A673 (cell line): ENCODE data around the gene TNS1. TPM values are rescaled to one million over a fixed set of nuclear protein-coding genes. Genes with fewer than 3 reads are reported as not detected.

Experiments
- BruUV-seq: library from RNA; stranded (reverse); fragments of 400-500 nt; replicated peaks from 2 replicates; lab custom pipeline; 2021; lab: Mats Ljungman, UMichigan
- CTCF ChIA-PET: fragments of 300-600 bp; sonication (Branson Sonifier 250); formaldehyde crosslinking; loops from one replicate; lab custom pipeline; 2022; ENCODE audit warnings: antibody characterized with exemption; lab: Charles Lee
- POLR2A ChIA-PET: fragments of 300-600 bp; sonication (Branson Sonifier 250); formaldehyde crosslinking; loops from one replicate; lab custom pipeline; 2022; ENCODE audit warnings: antibody characterized with exemption; ENCODE audit not compliant: low non-redundant PET; lab: Charles Lee
- DNase-seq: peaks from one replicate; pipeline ENCODE4 v3.0.0-alpha.2; 2015; ENCODE audit warnings: low spot score
- H3K27ac ChIP-seq: fragments of 200-600 bp; sonication (generic); 2 replicates; pipeline ENCODE4 v1.5.1; 2016; ENCODE audit warnings: mixed run types, low read depth, mild to moderate bottlenecking, mixed read lengths, antibody characterized with exemption, low read length; ENCODE audit not compliant: poor library complexity, severe bottlenecking
- H3K27me3 ChIP-seq: fragments of 200-600 bp; sonication (generic); replicated peaks from 2 replicates; pipeline ENCODE4 v1.6.1; 2017; ENCODE audit warnings: mixed run types, low read depth, mild to moderate bottlenecking, mixed read lengths, antibody characterized with exemption, low read length; ENCODE audit not compliant: insufficient read depth, poor library complexity
- H3K36me3 ChIP-seq: fragments of 200-600 bp; sonication (generic); 2 replicates; pipeline ENCODE4 v1.6.1; 2016; ENCODE audit warnings: mixed run types, mild to moderate bottlenecking, mixed read lengths, antibody characterized with exemption, low read length; ENCODE audit not compliant: insufficient read depth, poor library complexity, severe bottlenecking
- H3K4me1 ChIP-seq: fragments of 200-600 bp; sonication (generic); 2 replicates; pipeline ENCODE4 v1.6.1; 2017; ENCODE audit warnings: mixed run types, mild to moderate bottlenecking, mixed read lengths, antibody characterized with exemption, low read length; ENCODE audit not compliant: insufficient read depth, poor library complexity, severe bottlenecking
- H3K4me3 ChIP-seq: fragments of 200-600 bp; sonication (generic); 2 replicates; pipeline ENCODE4 v1.5.1; 2016; ENCODE audit warnings: low read depth, mixed run types, mild to moderate bottlenecking, mixed read lengths, low read length; ENCODE audit not compliant: poor library complexity, severe bottlenecking
- H3K9me3 ChIP-seq: fragments of 200-600 bp; sonication (generic); 2 replicates; pipeline ENCODE4 v1.6.1; 2016; ENCODE audit warnings: mixed run types, low read depth, mild to moderate bottlenecking, mixed read lengths, antibody characterized with exemption, low read length; ENCODE audit not compliant: poor library complexity, severe bottlenecking
- CTCF ChIP-seq: fragments of 300-800, 200-600 bp; sonication (generic); conservative IDR thresholded peaks from 2 replicates; pipeline ENCODE4 v1.5.1; 2017; ENCODE audit warnings: low read depth, mild to moderate bottlenecking, antibody characterized with exemption, low read length, moderate library complexity, mixed read lengths
- EZH2 ChIP-seq: fragments of 200-600 bp; sonication (generic); IDR thresholded peaks from 2 replicates; pipeline ENCODE4 v1.6.1; 2017; ENCODE audit warnings: borderline replicate concordance, low read depth, mild to moderate bottlenecking, mixed read lengths, antibody characterized with exemption, low read length; ENCODE audit not compliant: poor library complexity, severe bottlenecking
- intact Hi-C: fragments of 100-400 bp; cut with micrococcal nuclease; formaldehyde crosslinking; loops from one replicate; pipeline ENCODE4 v1.10.0; 2022; ENCODE audit not compliant: unreplicated experiment
- total RNA-seq: library from RNA; stranded (reverse); gene quantifications from 2 replicates; pipeline ENCODE4 v1.2.3, GENCODE V29; 2021

TNS1 gene
- total RNA-seq, 1 experiment from 2014 or later: 99.6 TPM

- no peaks in the 10 kb centered on the region for H3K9me3 ChIP-seq
- H3K36me3 ChIP-seq: no peaks in the 10 kb centered on the region
- TF ChIP-seq EZH2: no peak
- no peak for TF ChIP-seq CTCF
- no TSS peak for BruUV-seq
- no peaks in the 10 kb centered on the region for H3K27me3 ChIP-seq
- peaks cover 74% of the 10 kb centered on the region for H3K4me1 ChIP-seq
- H3K4me3 ChIP-seq: peak overlapping the region; percentile 76
- DNase-seq: no peak
- POLR2A ChIA-PET: no interaction called here
- intact Hi-C loops: no loop called here
- H3K27ac ChIP-seq: peak overlapping the region; percentile 92
- CTCF ChIA-PET: no interaction called here
Observed at GRCh38 chr2:218009765-218010139, 7.0 kb upstream of the TNS1 start.

- H3K4me3 ChIP-seq: peak overlapping the region; percentile 76
Observed at GRCh38 chr2:218009231-218009630, 6.4 kb upstream of the TNS1 start.

GRCh38 chr2:218008060-218009040, 5.6 kb upstream of the TNS1 start:
- CTCF ChIA-PET: interaction anchor here (0.5 to 1.3 kb wide), 3 partner anchors 10 to 24 kb away, joined by 3 to 8 read pairs (median 3); no protein-coding TSS in a partner anchor
- Histone ChIP-seq H3K36me3 (no peaks in the 10 kb centered on the region), H3K4me1 (peaks cover 77% of the 10 kb centered on the region), H3K27ac (peak overlapping the region; percentile 92), H3K9me3 (no peaks in the 10 kb centered on the region), H3K27me3 (no peaks in the 10 kb centered on the region), H3K4me3 (peak overlapping the region; percentile 76)
- POLR2A ChIA-PET: no interaction called here
- intact Hi-C loops: no loop called here
- BruUV-seq: TSS peak; percentile 74
- no peak for DNase-seq
- TF ChIP-seq CTCF: no peak
- TF ChIP-seq EZH2: no peak

More at GRCh38 chr2:218009231-218009630, 6.4 kb upstream of the TNS1 start:
- ChIA-PET POLR2A (no interaction called here), CTCF (interaction anchor here (0.5 kb wide), 1 partner anchor 25 kb away, joined by 3 read pairs; no protein-coding TSS in a partner anchor)
- intact Hi-C loops: no loop called here
- H3K4me1 ChIP-seq: peaks cover 77% of the 10 kb centered on the region
- no peak for DNase-seq
- no peaks in the 10 kb centered on the region for H3K9me3 ChIP-seq
- no TSS peak for BruUV-seq
- H3K27ac ChIP-seq: peak overlapping the region; percentile 92
- TF ChIP-seq CTCF (no peak), EZH2 (no peak)
- no peaks in the 10 kb centered on the region for H3K27me3 ChIP-seq
- no peaks in the 10 kb centered on the region for H3K36me3 ChIP-seq
